OCI-LY3 (cell line): ENCODE data around the gene CPT1A.

Experiments
- H2AFZ ChIP-seq: fragments of 200-600, 300-600 bp; shearing (Covaris generic); 2 replicates; pipeline ENCODE4 v1.6.0; 2014; ENCODE audit warnings: antibody characterized with exemption, low read depth, low read length
- H3K27ac ChIP-seq: fragments of 200-600, 300-600 bp; sonication (generic); 2 replicates; pipeline ENCODE4 v1.5.1; 2014; ENCODE audit warnings: mild to moderate bottlenecking, low read length, moderate library complexity, mixed read lengths
- H3K27me3 ChIP-seq: fragments of 200-600, 300-600 bp; sonication (generic); 2 replicates; pipeline ENCODE4 v1.6.1; 2014; ENCODE audit warnings: low read depth, low read length, mixed read lengths
- H3K36me3 ChIP-seq: fragments of 200-600, 300-600 bp; sonication (generic); replicated peaks from 2 replicates; pipeline ENCODE3; 2014; ENCODE audit warnings: low read depth, low read length, mixed read lengths
- H3K4me1 ChIP-seq: fragments of 300-600, 200-600 bp; sonication (generic); 2 replicates; pipeline ENCODE4 v1.6.1; 2014; ENCODE audit warnings: low read length, mixed read lengths
- H3K4me2 ChIP-seq: fragments of 200-600, 300-600 bp; sonication (generic); 2 replicates; pipeline ENCODE4 v1.6.1; 2014; ENCODE audit warnings: low read length, mixed read lengths
- H3K4me3 ChIP-seq: fragments of 300-600, 200-600 bp; sonication (generic); 2 replicates; pipeline ENCODE4 v1.5.1; 2014; ENCODE audit warnings: antibody characterized with exemption, mild to moderate bottlenecking, low read length, moderate library complexity
- H3K79me2 ChIP-seq: fragments of 300-600, 200-600 bp; shearing (Covaris generic); 2 replicates; pipeline ENCODE4 v1.6.1; 2014; ENCODE audit warnings: mild to moderate bottlenecking, low read length, mixed read lengths
- H3K9ac ChIP-seq: fragments of 300-600, 200-600 bp; shearing (Covaris generic); 2 replicates; pipeline ENCODE4 v1.6.0; 2014; ENCODE audit warnings: mild to moderate bottlenecking, low read length, moderate library complexity
- H3K9me3 ChIP-seq: fragments of 200-600, 300-600 bp; shearing (Covaris generic); 2 replicates; pipeline ENCODE4 v1.6.1; 2014; ENCODE audit warnings: low read length, mixed read lengths; ENCODE audit not compliant: insufficient read depth
- H4K20me1 ChIP-seq: fragments of 200-600, 300-600 bp; sonication (generic); 2 replicates; pipeline ENCODE4 v1.6.1; 2016; ENCODE audit warnings: low read length, mixed read lengths; ENCODE audit not compliant: insufficient read depth
- CTCF ChIP-seq: fragments of 200-600, 300-600 bp; sonication (generic); IDR thresholded peaks from 2 replicates; pipeline ENCODE4 v1.5.1; 2014; ENCODE audit warnings: antibody characterized with exemption, low read length, low read depth
- EZH2phosphoT487 ChIP-seq: fragments of 200-600 bp; shearing (Covaris generic); IDR thresholded peaks from 2 replicates; pipeline ENCODE4 v1.6.1; 2018; ENCODE audit warnings: antibody characterized with exemption, mixed run types, low read depth

Gene CPT1A

GRCh38 chr11:68735646-68736045 is 106.1 kb downstream of the CPT1A start:
- H2AFZ ChIP-seq, result no peak overlapping the region
- H3K4me3 ChIP-seq, result no peak overlapping the region
- no peak overlapping the region for H3K9ac ChIP-seq
- no peaks in the 10 kb centered on the region for H3K79me2 ChIP-seq
- peaks cover 12% of the 10 kb centered on the region; the same call in 1 of the 2 replicates for H3K27me3 ChIP-seq
- H3K9me3 ChIP-seq, result no peaks in the 10 kb centered on the region
- TF ChIP-seq EZH2phosphoT487 (no peak), CTCF (no peak)
- no peaks in the 10 kb centered on the region for H3K36me3 ChIP-seq
- no peaks in the 10 kb centered on the region for H3K4me1 ChIP-seq
- no peaks in the 10 kb centered on the region for H4K20me1 ChIP-seq
- H3K4me2 ChIP-seq, result no peak overlapping the region
- no peak overlapping the region for H3K27ac ChIP-seq

DNA sequence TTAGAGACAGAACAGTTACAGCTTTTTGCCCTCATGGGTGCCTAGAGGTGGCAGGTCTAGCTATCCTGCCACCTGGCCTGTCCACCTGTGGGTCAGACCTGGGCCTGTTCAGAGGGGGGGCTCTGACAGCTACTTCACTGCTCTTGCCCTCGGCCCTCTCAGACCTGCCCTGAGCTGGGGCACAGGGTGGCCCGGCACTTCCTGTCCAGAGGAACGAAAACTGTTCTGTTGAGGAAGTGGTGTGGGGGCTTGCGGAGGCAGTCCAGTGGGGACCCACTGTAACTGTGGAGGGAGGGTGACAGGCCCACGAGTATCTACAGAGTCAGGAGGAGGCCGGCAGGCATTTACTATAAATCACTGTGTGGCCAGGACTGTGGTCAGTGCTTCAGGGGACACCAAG is 106.6 kb downstream of the CPT1A start:
- no peak overlapping the region for H3K27ac ChIP-seq
- peaks cover 12% of the 10 kb centered on the region; the same call in 1 of the 2 replicates for H3K27me3 ChIP-seq
- no peak overlapping the region for H3K4me3 ChIP-seq
- no peak for TF ChIP-seq CTCF
- no peak for TF ChIP-seq EZH2phosphoT487
- no peaks in the 10 kb centered on the region for H3K4me1 ChIP-seq
- H2AFZ ChIP-seq, result no peak overlapping the region
- no peaks in the 10 kb centered on the region for H4K20me1 ChIP-seq
- H3K9ac ChIP-seq, result no peak overlapping the region
- H3K9me3 ChIP-seq, result no peaks in the 10 kb centered on the region
- H3K79me2 ChIP-seq, result no peaks in the 10 kb centered on the region
- no peak overlapping the region for H3K4me2 ChIP-seq
- no peaks in the 10 kb centered on the region for H3K36me3 ChIP-seq

GRCh38 chr11:68734111-68734510 is 107.6 kb downstream of the CPT1A start:
- H2AFZ ChIP-seq, result no peak overlapping the region
- H3K36me3 ChIP-seq, result no peaks in the 10 kb centered on the region
- H4K20me1 ChIP-seq, result no peaks in the 10 kb centered on the region
- peaks cover 16% of the 10 kb centered on the region; the same call in 1 of the 2 replicates for H3K27me3 ChIP-seq
- no peaks in the 10 kb centered on the region for H3K4me1 ChIP-seq
- no peak overlapping the region for H3K4me2 ChIP-seq
- no peak for TF ChIP-seq CTCF
- TF ChIP-seq EZH2phosphoT487, result no peak
- no peaks in the 10 kb centered on the region for H3K9me3 ChIP-seq
- H3K4me3 ChIP-seq, result no peak overlapping the region
- H3K9ac ChIP-seq, result no peak overlapping the region
- H3K27ac ChIP-seq, result no peak overlapping the region
- H3K79me2 ChIP-seq, result no peaks in the 10 kb centered on the region

- no peak overlapping the region for H3K4me3 ChIP-seq
- no peak overlapping the region for H2AFZ ChIP-seq
- no peak overlapping the region for H3K27ac ChIP-seq
- H3K36me3 ChIP-seq, result no peaks in the 10 kb centered on the region
- H3K27me3 ChIP-seq, result peaks cover 51% of the 10 kb centered on the region
- H3K9me3 ChIP-seq, result no peaks in the 10 kb centered on the region
- H3K9ac ChIP-seq, result no peak overlapping the region
- H3K4me2 ChIP-seq, result no peak overlapping the region
- H3K4me1 ChIP-seq, result no peaks in the 10 kb centered on the region
- H3K79me2 ChIP-seq, result no peaks in the 10 kb centered on the region
- TF ChIP-seq CTCF, result no peak
- no peaks in the 10 kb centered on the region for H4K20me1 ChIP-seq
Measured at GRCh38 chr11:68727783-68728182, 113.9 kb downstream of the CPT1A start.
